ENCODE measurements around the gene MRTFB.
A peak's percentile ranks its signal among the peaks of the same experiment; 100 is the strongest.

Gene MRTFB

GRCh38 chr16:14098081-14098480 is 27.0 kb downstream of the MRTFB start:
- Histone ChIP-seq H2AFZ (ENCODE audit: low read length) (no peak overlapping the region), H3F3A (ENCODE audit: insufficient read depth, low read length) (no peaks in the 10 kb centered on the region), H3K4me3 (ENCODE audit: low read length) (no peak overlapping the region), H4K20me1 (ENCODE audit: insufficient read depth, low read length) (no peaks in the 10 kb centered on the region), H3K9me2 (replicated peaks; ENCODE audit: insufficient read depth, low read length) (no peaks in the 10 kb centered on the region), H3K4me2 (ENCODE audit: low read depth, low read length) (no peak overlapping the region), H3K36me3 (replicated peaks; ENCODE audit: insufficient read depth, low read length) (no peaks in the 10 kb centered on the region), H3K27me3 (replicated peaks; ENCODE audit: insufficient read depth, low read length) (no peaks in the 10 kb centered on the region), H3K79me2 (ENCODE audit: low read length) (no peaks in the 10 kb centered on the region), H3K9ac (ENCODE audit: low read length) (no peak overlapping the region), H3K4me1 (ENCODE audit: low read length) (peaks cover 9% of the 10 kb centered on the region; the same call in 1 of the 2 replicates), H3K27ac (ENCODE audit: low read length) (no peak overlapping the region), H3K9me3 (replicated peaks; ENCODE audit: insufficient read depth, low read length) (no peaks in the 10 kb centered on the region)
- DNase-seq, result no peak
- TF ChIP-seq, protein P1, sequence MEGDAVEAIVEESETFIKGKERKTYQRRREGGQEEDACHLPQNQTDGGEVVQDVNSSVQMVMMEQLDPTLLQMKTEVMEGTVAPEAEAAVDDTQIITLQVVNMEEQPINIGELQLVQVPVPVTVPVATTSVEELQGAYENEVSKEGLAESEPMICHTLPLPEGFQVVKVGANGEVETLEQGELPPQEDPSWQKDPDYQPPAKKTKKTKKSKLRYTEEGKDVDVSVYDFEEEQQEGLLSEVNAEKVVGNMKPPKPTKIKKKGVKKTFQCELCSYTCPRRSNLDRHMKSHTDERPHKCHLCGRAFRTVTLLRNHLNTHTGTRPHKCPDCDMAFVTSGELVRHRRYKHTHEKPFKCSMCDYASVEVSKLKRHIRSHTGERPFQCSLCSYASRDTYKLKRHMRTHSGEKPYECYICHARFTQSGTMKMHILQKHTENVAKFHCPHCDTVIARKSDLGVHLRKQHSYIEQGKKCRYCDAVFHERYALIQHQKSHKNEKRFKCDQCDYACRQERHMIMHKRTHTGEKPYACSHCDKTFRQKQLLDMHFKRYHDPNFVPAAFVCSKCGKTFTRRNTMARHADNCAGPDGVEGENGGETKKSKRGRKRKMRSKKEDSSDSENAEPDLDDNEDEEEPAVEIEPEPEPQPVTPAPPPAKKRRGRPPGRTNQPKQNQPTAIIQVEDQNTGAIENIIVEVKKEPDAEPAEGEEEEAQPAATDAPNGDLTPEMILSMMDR (IDR thresholded peaks at IDR 0.05; ENCODE audit: low read length), result no peak
- no peak for TF ChIP-seq EZH2 (optimal IDR thresholded peaks at IDR 0.05; ENCODE audit: low read depth, low read length)
- no peak for TF ChIP-seq EZH2phosphoT487 (IDR thresholded peaks at IDR 0.05; ENCODE audit: low read length)

DNA sequence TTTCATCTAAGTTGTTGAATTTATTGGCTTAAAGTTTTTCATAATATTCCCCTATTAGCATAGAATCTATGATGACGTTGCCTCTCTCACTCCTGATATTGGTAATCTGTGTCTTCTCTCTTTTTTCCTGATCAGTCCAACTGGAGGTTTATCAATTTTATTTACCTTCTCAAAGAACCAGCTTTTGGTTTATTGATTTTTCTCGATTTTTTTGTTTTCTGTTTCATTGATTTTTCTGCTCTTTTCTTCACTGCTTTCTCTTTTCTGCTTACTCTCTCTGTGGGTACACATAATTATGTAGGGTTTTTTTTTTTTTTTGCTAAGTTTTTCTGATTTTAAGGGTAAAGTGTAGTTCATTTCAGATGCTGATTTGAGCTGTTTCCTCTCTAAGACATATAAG is 29.7 kb downstream of the MRTFB start:
- H3K9me2 ChIP-seq (replicated peaks; ENCODE audit: insufficient read depth, low read length), result no peaks in the 10 kb centered on the region
- no peaks in the 10 kb centered on the region for H3K79me2 ChIP-seq (ENCODE audit: low read length)
- H3K4me3 ChIP-seq (ENCODE audit: low read length), result no peak overlapping the region
- no peaks in the 10 kb centered on the region for H3F3A ChIP-seq (ENCODE audit: insufficient read depth, low read length)
- H3K9ac ChIP-seq (ENCODE audit: low read length), result no peak overlapping the region
- DNase-seq, result no peak
- no peaks in the 10 kb centered on the region for H3K9me3 ChIP-seq (replicated peaks; ENCODE audit: insufficient read depth, low read length)
- H3K4me1 ChIP-seq (ENCODE audit: low read length), result peaks cover 9% of the 10 kb centered on the region; the same call in 1 of the 2 replicates
- H3K4me2 ChIP-seq (ENCODE audit: low read depth, low read length), result no peak overlapping the region; the same call in 1 of the 2 replicates
- H3K27me3 ChIP-seq (replicated peaks; ENCODE audit: insufficient read depth, low read length), result no peaks in the 10 kb centered on the region
- H2AFZ ChIP-seq (ENCODE audit: low read length), result no peak overlapping the region
- no peak overlapping the region for H3K27ac ChIP-seq (ENCODE audit: low read length)
- H4K20me1 ChIP-seq (ENCODE audit: insufficient read depth, low read length), result no peaks in the 10 kb centered on the region
- TF ChIP-seq, protein P1 (IDR thresholded peaks at IDR 0.05; ENCODE audit: low read length), result no peak
- TF ChIP-seq EZH2 (optimal IDR thresholded peaks at IDR 0.05; ENCODE audit: low read depth, low read length) (no peak), EZH2phosphoT487 (IDR thresholded peaks at IDR 0.05; ENCODE audit: low read length) (no peak)
- no peaks in the 10 kb centered on the region for H3K36me3 ChIP-seq (replicated peaks; ENCODE audit: insufficient read depth, low read length)

- Histone ChIP-seq H3K4me2 (ENCODE audit: low read depth, low read length) (no peak overlapping the region; the same call in 1 of the 2 replicates), H3K27ac (ENCODE audit: low read length) (no peak overlapping the region), H3F3A (ENCODE audit: insufficient read depth, low read length) (no peaks in the 10 kb centered on the region), H3K9me3 (replicated peaks; ENCODE audit: insufficient read depth, low read length) (no peaks in the 10 kb centered on the region), H3K9ac (ENCODE audit: low read length) (no peak overlapping the region), H3K4me3 (ENCODE audit: low read length) (no peak overlapping the region), H3K27me3 (replicated peaks; ENCODE audit: insufficient read depth, low read length) (no peaks in the 10 kb centered on the region), H3K9me2 (replicated peaks; ENCODE audit: insufficient read depth, low read length) (no peaks in the 10 kb centered on the region), H4K20me1 (ENCODE audit: insufficient read depth, low read length) (no peaks in the 10 kb centered on the region), H3K79me2 (ENCODE audit: low read length) (no peaks in the 10 kb centered on the region), H3K36me3 (replicated peaks; ENCODE audit: insufficient read depth, low read length) (no peaks in the 10 kb centered on the region), H2AFZ (ENCODE audit: low read length) (no peak overlapping the region), H3K4me1 (ENCODE audit: low read length) (peaks cover 9% of the 10 kb centered on the region; the same call in 1 of the 2 replicates)
- peak; percentile 28 for DNase-seq
- TF ChIP-seq, protein P1 (IDR thresholded peaks at IDR 0.05; ENCODE audit: low read length), result no peak
- TF ChIP-seq EZH2 (optimal IDR thresholded peaks at IDR 0.05; ENCODE audit: low read depth, low read length) (no peak), EZH2phosphoT487 (IDR thresholded peaks at IDR 0.05; ENCODE audit: low read length) (no peak)
These were observed 30.3 kb downstream of the MRTFB start for GRCh38 chr16:14101415-14101814.
